Retinal pigment epithelial cell (primary cell): ENCODE measurements around the gene ZBTB47.
A peak's percentile ranks its signal among the peaks of the same experiment; 100 is the strongest.

Source experiments
- DNase-seq: peaks from one replicate; pipeline ENCODE4 v3.0.0-alpha.2; 2010; ENCODE audit warnings: low read depth
- H3K4me3 ChIP-seq: 2 replicates; pipeline ENCODE4 v1.5.1; 2011; ENCODE audit warnings: mild to moderate bottlenecking, low read length, control low read depth, moderate library complexity
- CTCF ChIP-seq: conservative IDR thresholded peaks from 2 replicates; pipeline ENCODE4 v1.5.1; 2011; ENCODE audit warnings: low read depth, low read length, control low read depth, inconsistent platforms

Gene ZBTB47

GRCh38 chr3:42652251-42652610 lies 1.3 kb upstream of the ZBTB47 start:
- no peak overlapping the region for H3K4me3 ChIP-seq
- no peak for DNase-seq
- no peak for TF ChIP-seq CTCF

- TF ChIP-seq CTCF, result no peak
- DNase-seq, result no peak
- H3K4me3 ChIP-seq, result peak overlapping the region; percentile 73
Measured at GRCh38 chr3:42652611-42653302, 740 bp upstream of the ZBTB47 start.

- TF ChIP-seq CTCF, result no peak
- H3K4me3 ChIP-seq, result peak overlapping the region; percentile 73
- no peak for DNase-seq
Measured at GRCh38 chr3:42653303-42653559, 266 bp upstream of the ZBTB47 start.

GRCh38 chr3:42654331-42655201 lies 1.1 kb downstream of the ZBTB47 start:
- DNase-seq, result no peak
- peak; percentile 23 for TF ChIP-seq CTCF
- peak overlapping the region; percentile 73 for H3K4me3 ChIP-seq

- H3K4me3 ChIP-seq, result peak overlapping the region; percentile 62
- no peak for DNase-seq
- TF ChIP-seq CTCF, result no peak
Measured at GRCh38 chr3:42655331-42655888, 1.9 kb downstream of the ZBTB47 start.

GRCh38 chr3:42655980-42656679 lies 2.6 kb downstream of the ZBTB47 start:
- H3K4me3 ChIP-seq, result no peak overlapping the region
- no peak for TF ChIP-seq CTCF
- DNase-seq, result no peak
